ENCODE data around the gene DIAPH3. TPM values are rescaled to one million over a fixed set of nuclear protein-coding genes. Genes with fewer than 3 reads are reported as not detected.
A peak's percentile ranks its signal among the peaks of the same experiment; 100 is the strongest.

Gene DIAPH3
- total RNA-seq, 1 experiment from 2014 or later, result 27.6 TPM

DNA sequence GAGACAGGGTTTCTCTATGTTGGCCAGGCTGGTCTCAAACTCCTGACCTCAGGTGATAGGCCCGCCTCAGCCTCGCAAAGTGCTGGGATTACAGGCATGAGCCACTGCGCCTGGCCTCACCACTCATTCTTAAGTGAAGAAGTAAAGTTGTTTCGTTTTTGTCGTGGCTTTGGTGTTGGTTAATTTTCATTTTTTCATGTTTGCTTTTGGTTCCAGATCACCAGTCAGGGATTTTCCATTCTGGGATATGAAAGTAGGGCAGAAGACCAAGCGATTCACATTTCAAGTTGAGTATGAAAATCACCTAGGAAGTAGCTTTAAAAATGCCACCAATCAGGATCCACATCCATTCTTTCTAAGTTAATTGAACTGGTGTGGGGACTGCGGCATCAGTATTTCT is 289.9 kb downstream of the DIAPH3 start (continued):
- TF ChIP-seq, protein P1, sequence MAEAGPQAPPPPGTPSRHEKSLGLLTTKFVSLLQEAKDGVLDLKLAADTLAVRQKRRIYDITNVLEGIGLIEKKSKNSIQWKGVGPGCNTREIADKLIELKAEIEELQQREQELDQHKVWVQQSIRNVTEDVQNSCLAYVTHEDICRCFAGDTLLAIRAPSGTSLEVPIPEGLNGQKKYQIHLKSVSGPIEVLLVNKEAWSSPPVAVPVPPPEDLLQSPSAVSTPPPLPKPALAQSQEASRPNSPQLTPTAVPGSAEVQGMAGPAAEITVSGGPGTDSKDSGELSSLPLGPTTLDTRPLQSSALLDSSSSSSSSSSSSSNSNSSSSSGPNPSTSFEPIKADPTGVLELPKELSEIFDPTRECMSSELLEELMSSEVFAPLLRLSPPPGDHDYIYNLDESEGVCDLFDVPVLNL (CRISPR knock-in tag; IDR thresholded peaks at IDR 0.05; ENCODE audit: borderline replicate concordance, low read depth), result no peak
- no peak for TF ChIP-seq NFYB (CRISPR knock-in tag; conservative IDR thresholded peaks at IDR 0.05; ENCODE audit: low read depth)
- TF ChIP-seq MXD4 (CRISPR knock-in tag; IDR thresholded peaks at IDR 0.05; ENCODE audit: borderline replicate concordance), result no peak
- no peak for TF ChIP-seq JAZF1 (CRISPR knock-in tag; IDR thresholded peaks at IDR 0.05)
- no peak for TF ChIP-seq PRRX2 (CRISPR knock-in tag; IDR thresholded peaks at IDR 0.05)
- TF ChIP-seq, protein P2, sequence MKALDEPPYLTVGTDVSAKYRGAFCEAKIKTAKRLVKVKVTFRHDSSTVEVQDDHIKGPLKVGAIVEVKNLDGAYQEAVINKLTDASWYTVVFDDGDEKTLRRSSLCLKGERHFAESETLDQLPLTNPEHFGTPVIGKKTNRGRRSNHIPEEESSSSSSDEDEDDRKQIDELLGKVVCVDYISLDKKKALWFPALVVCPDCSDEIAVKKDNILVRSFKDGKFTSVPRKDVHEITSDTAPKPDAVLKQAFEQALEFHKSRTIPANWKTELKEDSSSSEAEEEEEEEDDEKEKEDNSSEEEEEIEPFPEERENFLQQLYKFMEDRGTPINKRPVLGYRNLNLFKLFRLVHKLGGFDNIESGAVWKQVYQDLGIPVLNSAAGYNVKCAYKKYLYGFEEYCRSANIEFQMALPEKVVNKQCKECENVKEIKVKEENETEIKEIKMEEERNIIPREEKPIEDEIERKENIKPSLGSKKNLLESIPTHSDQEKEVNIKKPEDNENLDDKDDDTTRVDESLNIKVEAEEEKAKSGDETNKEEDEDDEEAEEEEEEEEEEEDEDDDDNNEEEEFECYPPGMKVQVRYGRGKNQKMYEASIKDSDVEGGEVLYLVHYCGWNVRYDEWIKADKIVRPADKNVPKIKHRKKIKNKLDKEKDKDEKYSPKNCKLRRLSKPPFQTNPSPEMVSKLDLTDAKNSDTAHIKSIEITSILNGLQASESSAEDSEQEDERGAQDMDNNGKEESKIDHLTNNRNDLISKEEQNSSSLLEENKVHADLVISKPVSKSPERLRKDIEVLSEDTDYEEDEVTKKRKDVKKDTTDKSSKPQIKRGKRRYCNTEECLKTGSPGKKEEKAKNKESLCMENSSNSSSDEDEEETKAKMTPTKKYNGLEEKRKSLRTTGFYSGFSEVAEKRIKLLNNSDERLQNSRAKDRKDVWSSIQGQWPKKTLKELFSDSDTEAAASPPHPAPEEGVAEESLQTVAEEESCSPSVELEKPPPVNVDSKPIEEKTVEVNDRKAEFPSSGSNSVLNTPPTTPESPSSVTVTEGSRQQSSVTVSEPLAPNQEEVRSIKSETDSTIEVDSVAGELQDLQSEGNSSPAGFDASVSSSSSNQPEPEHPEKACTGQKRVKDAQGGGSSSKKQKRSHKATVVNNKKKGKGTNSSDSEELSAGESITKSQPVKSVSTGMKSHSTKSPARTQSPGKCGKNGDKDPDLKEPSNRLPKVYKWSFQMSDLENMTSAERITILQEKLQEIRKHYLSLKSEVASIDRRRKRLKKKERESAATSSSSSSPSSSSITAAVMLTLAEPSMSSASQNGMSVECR (CRISPR knock-in tag; IDR thresholded peaks at IDR 0.05; ENCODE audit: borderline replicate concordance), result no peak
- TF ChIP-seq, protein P3, sequence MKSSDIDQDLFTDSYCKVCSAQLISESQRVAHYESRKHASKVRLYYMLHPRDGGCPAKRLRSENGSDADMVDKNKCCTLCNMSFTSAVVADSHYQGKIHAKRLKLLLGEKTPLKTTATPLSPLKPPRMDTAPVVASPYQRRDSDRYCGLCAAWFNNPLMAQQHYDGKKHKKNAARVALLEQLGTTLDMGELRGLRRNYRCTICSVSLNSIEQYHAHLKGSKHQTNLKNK (CRISPR knock-in tag; IDR thresholded peaks at IDR 0.05), result no peak
- no peak for TF ChIP-seq HMGA2 (CRISPR knock-in tag; IDR thresholded peaks at IDR 0.05)
- TF ChIP-seq NR1H2 (CRISPR knock-in tag; IDR thresholded peaks at IDR 0.05), result no peak
- TF ChIP-seq ZNF317 (CRISPR knock-in tag; IDR thresholded peaks at IDR 0.05; ENCODE audit: borderline replicate concordance, low read depth), result no peak
- no peak for TF ChIP-seq SMAD4 (CRISPR knock-in tag; IDR thresholded peaks at IDR 0.05)

DNA sequence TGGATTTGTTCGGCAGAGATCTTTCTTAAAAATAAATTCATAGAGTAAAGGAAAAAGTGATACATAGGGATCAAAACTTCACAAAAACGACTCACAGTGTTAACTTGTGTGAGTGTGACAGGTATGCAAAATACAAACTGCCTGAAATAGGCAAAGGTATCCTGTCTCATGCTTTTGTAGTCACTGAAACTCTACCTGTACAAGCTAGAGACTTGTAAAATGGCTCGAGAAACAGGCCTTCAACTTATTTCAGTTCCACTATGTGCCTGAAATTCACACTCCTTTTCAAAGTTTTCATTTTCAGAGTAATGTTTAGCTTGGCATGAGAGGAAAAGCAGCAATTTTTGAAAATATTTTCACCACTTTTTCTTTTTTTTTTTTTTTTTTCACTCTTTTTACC is 290.4 kb downstream of the DIAPH3 start:
- no peaks in the 10 kb centered on the region for H3K9me3 Mint-ChIP-seq
- ATAC-seq (no peak), DNase-seq (ENCODE audit: low spot score) (no peak)
- peak overlapping the region; percentile 47 for H3K27ac Mint-ChIP-seq
- ChIA-PET CTCF (no interaction called here), POLR2A (interaction anchor here (0.6 to 0.7 kb wide), 2 partner anchors 19 to 73 kb away, joined by 3 read pairs; no protein-coding TSS in a partner anchor)
- peaks cover 18% of the 10 kb centered on the region for H3K4me1 Mint-ChIP-seq
- TF ChIP-seq FOXP1 (CRISPR knock-in tag; IDR thresholded peaks at IDR 0.05; ENCODE audit: borderline replicate concordance) (no peak), SMAD3 (CRISPR knock-in tag; IDR thresholded peaks at IDR 0.05; ENCODE audit: borderline replicate concordance) (no peak), PRRX2 (CRISPR knock-in tag; IDR thresholded peaks at IDR 0.05) (no peak), ZNF121 (CRISPR knock-in tag; IDR thresholded peaks at IDR 0.05) (no peak), ETV6 (CRISPR knock-in tag; IDR thresholded peaks at IDR 0.05) (no peak), GABPB1 (CRISPR knock-in tag; IDR thresholded peaks at IDR 0.05) (no peak), NR1H2 (CRISPR knock-in tag; IDR thresholded peaks at IDR 0.05) (no peak), JUN (CRISPR knock-in tag; IDR thresholded peaks at IDR 0.05) (no peak), ZNF219 (CRISPR knock-in tag; IDR thresholded peaks at IDR 0.05; ENCODE audit: borderline replicate concordance) (no peak), HMGA2 (CRISPR knock-in tag; IDR thresholded peaks at IDR 0.05) (no peak), CREB1 (CRISPR knock-in tag; IDR thresholded peaks at IDR 0.05) (no peak), NR2C2 (CRISPR knock-in tag; IDR thresholded peaks at IDR 0.05) (no peak)
- TF ChIP-seq, protein P4, sequence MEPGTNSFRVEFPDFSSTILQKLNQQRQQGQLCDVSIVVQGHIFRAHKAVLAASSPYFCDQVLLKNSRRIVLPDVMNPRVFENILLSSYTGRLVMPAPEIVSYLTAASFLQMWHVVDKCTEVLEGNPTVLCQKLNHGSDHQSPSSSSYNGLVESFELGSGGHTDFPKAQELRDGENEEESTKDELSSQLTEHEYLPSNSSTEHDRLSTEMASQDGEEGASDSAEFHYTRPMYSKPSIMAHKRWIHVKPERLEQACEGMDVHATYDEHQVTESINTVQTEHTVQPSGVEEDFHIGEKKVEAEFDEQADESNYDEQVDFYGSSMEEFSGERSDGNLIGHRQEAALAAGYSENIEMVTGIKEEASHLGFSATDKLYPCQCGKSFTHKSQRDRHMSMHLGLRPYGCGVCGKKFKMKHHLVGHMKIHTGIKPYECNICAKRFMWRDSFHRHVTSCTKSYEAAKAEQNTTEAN (CRISPR knock-in tag; IDR thresholded peaks at IDR 0.05), result no peak
- TF ChIP-seq, protein P5, sequence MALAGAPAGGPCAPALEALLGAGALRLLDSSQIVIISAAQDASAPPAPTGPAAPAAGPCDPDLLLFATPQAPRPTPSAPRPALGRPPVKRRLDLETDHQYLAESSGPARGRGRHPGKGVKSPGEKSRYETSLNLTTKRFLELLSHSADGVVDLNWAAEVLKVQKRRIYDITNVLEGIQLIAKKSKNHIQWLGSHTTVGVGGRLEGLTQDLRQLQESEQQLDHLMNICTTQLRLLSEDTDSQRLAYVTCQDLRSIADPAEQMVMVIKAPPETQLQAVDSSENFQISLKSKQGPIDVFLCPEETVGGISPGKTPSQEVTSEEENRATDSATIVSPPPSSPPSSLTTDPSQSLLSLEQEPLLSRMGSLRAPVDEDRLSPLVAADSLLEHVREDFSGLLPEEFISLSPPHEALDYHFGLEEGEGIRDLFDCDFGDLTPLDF (CRISPR knock-in tag; IDR thresholded peaks at IDR 0.05), result no peak
- TF ChIP-seq, protein P3 (CRISPR knock-in tag; IDR thresholded peaks at IDR 0.05), result no peak
- TF ChIP-seq, protein P6, sequence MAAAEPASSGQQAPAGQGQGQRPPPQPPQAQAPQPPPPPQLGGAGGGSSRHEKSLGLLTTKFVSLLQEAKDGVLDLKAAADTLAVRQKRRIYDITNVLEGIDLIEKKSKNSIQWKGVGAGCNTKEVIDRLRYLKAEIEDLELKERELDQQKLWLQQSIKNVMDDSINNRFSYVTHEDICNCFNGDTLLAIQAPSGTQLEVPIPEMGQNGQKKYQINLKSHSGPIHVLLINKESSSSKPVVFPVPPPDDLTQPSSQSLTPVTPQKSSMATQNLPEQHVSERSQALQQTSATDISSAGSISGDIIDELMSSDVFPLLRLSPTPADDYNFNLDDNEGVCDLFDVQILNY (CRISPR knock-in tag; IDR thresholded peaks at IDR 0.05), result no peak
- TF ChIP-seq, protein P7, sequence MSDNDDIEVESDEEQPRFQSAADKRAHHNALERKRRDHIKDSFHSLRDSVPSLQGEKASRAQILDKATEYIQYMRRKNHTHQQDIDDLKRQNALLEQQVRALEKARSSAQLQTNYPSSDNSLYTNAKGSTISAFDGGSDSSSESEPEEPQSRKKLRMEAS (CRISPR knock-in tag; IDR thresholded peaks at IDR 0.05), result no peak
- no peaks in the 10 kb centered on the region for H3K36me3 Mint-ChIP-seq
- H3K4me3 Mint-ChIP-seq, result no peak overlapping the region
- no peaks in the 10 kb centered on the region for H3K27me3 Mint-ChIP-seq (ENCODE audit: low read depth)

Measured in WTC11 (cell line).